Mesenchymal stem cell (in vitro differentiated cells and primary cell): ENCODE data around the gene SAPCD2.

Experiments used
- DNase-seq: peaks from one replicate; pipeline ENCODE4 v3.0.0-alpha.2; 2013
- H2AFZ ChIP-seq: one replicate; pipeline ENCODE4 v1.6.1; 2013; ENCODE audit warnings: low read depth, mild to moderate bottlenecking, control low read depth, inconsistent platforms, low read length, moderate library complexity
- H2AK5ac ChIP-seq: 2 replicates; pipeline ENCODE4 v1.6.1; 2013; ENCODE audit warnings: low read length, moderate library complexity, mild to moderate bottlenecking, inconsistent platforms; ENCODE audit not compliant: severe bottlenecking
- H2BK120ac ChIP-seq: one replicate; pipeline ENCODE4 v1.6.1; 2013; ENCODE audit warnings: low read depth, mild to moderate bottlenecking, inconsistent platforms, low read length, moderate library complexity
- H2BK12ac ChIP-seq, 2 experiments: one replicate each; pipeline ENCODE4 v1.6.1; 2013; ENCODE audit warnings: inconsistent platforms in 2 of 2, low read length in 2 of 2, mild to moderate bottlenecking in 2 of 2, moderate library complexity in 2 of 2, control low read depth in 1 of 2
- H2BK15ac ChIP-seq: one replicate; pipeline ENCODE4 v1.6.1; 2013; ENCODE audit warnings: mild to moderate bottlenecking, low read depth, inconsistent platforms; ENCODE audit not compliant: poor library complexity, severe bottlenecking
- H2BK5ac ChIP-seq: 2 replicates; pipeline ENCODE4 v1.6.1; 2013; ENCODE audit warnings: low read depth, mild to moderate bottlenecking, low read length, control low read depth, inconsistent platforms; ENCODE audit not compliant: poor library complexity, severe bottlenecking
- H3K14ac ChIP-seq, 2 experiments: one replicate each; pipeline ENCODE4 v1.6.1; 2013; ENCODE audit warnings: inconsistent platforms in 2 of 2, low read length in 2 of 2, control low read depth in 1 of 2, mild to moderate bottlenecking in 1 of 2, moderate library complexity in 1 of 2
- H3K18ac ChIP-seq, 2 experiments: one replicate each; pipeline ENCODE4 v1.6.1; 2013; ENCODE audit warnings: inconsistent platforms in 2 of 2, low read length in 2 of 2, control low read depth in 1 of 2, low read depth in 1 of 2, mild to moderate bottlenecking in 1 of 2
- H3K23ac ChIP-seq, 2 experiments: one replicate each; pipeline ENCODE4 v1.6.1; 2013; ENCODE audit warnings: inconsistent platforms in 2 of 2, low read length in 2 of 2, mild to moderate bottlenecking in 2 of 2, moderate library complexity in 2 of 2, control low read depth in 1 of 2
- H3K27ac ChIP-seq: 2 replicates; pipeline ENCODE4 v1.5.1; 2013; ENCODE audit warnings: mild to moderate bottlenecking, moderate library complexity, low read length, control low read depth, inconsistent platforms; ENCODE audit not compliant: poor library complexity, severe bottlenecking
- H3K27me3 ChIP-seq, 2 experiments: 2 replicates each; pipeline versions ENCODE4 v1.6.1 to v1.7.0; 2013; ENCODE audit warnings: low read length in 2 of 2, mild to moderate bottlenecking in 2 of 2, moderate library complexity in 2 of 2, control low read depth in 1 of 2, inconsistent platforms in 1 of 2; ENCODE audit not compliant: control insufficient read depth in 1 of 2, insufficient read depth in 1 of 2
- H3K36me3 ChIP-seq, 2 experiments: 2 replicates each; pipeline versions ENCODE4 v1.6.1 to v1.7.0; 2013; ENCODE audit warnings: low read length in 2 of 2, control low read depth in 1 of 2, inconsistent platforms in 1 of 2, low read depth in 1 of 2, mild to moderate bottlenecking in 1 of 2; ENCODE audit not compliant: insufficient read depth in 2 of 2, control insufficient read depth in 1 of 2
- H3K4ac ChIP-seq, 2 experiments: one replicate each; pipeline ENCODE4 v1.6.1; 2013; ENCODE audit warnings: inconsistent platforms in 2 of 2, low read length in 2 of 2, mild to moderate bottlenecking in 2 of 2, moderate library complexity in 2 of 2, control low read depth in 1 of 2, low read depth in 1 of 2
- H3K4me1 ChIP-seq: 2 replicates; pipeline ENCODE4 v1.6.1; 2013; ENCODE audit warnings: low read depth, low read length, control low read depth; ENCODE audit not compliant: control insufficient read depth, insufficient read depth
- H3K4me2 ChIP-seq: 2 replicates; pipeline ENCODE4 v1.6.1; 2013; ENCODE audit warnings: low read length, mild to moderate bottlenecking, inconsistent platforms; ENCODE audit not compliant: poor library complexity, severe bottlenecking
- H3K4me3 ChIP-seq, 2 experiments: 2 replicates each; pipeline versions ENCODE4 v1.5.1 to v1.7.0; 2013; ENCODE audit warnings: low read length in 2 of 2, mild to moderate bottlenecking in 2 of 2, control low read depth in 1 of 2, low read depth in 1 of 2; ENCODE audit not compliant: insufficient read depth in 1 of 2
- H3K79me1 ChIP-seq: replicated peaks from 2 replicates; pipeline ENCODE4 v1.6.1; 2013; ENCODE audit warnings: mild to moderate bottlenecking, control low read depth, low read length, inconsistent platforms; ENCODE audit not compliant: poor library complexity, severe bottlenecking
- H3K9ac ChIP-seq: 2 replicates; pipeline ENCODE4 v1.7.0; 2013; ENCODE audit warnings: mild to moderate bottlenecking, low read length, moderate library complexity
- H3K9me3 ChIP-seq: 2 replicates; pipeline ENCODE4 v1.7.0; 2013; ENCODE audit warnings: mild to moderate bottlenecking, low read length; ENCODE audit not compliant: control insufficient read depth
- H4K8ac ChIP-seq: one replicate; pipeline ENCODE4 v1.6.1; 2013; ENCODE audit warnings: inconsistent platforms, mild to moderate bottlenecking, low read length, moderate library complexity
- H4K91ac ChIP-seq: one replicate; pipeline ENCODE4 v1.6.1; 2013; ENCODE audit warnings: mild to moderate bottlenecking, low read length, inconsistent platforms
- WGBS: methylation state at CpG from one replicate; pipeline ENCODE4 v1.1.7; 2013; ENCODE audit warnings: mixed read lengths; 5-methylcytosine and 5-hydroxymethylcytosine counted together

The SAPCD2 gene

GRCh38 chr9:137058521-137059234 is 11.7 kb downstream of the SAPCD2 start:
- 86% methylated on average over 9 of the region's 9 CpGs for WGBS
- Histone ChIP-seq H2BK120ac (no peak overlapping the region), H3K23ac (no peak overlapping the region), H2AFZ (no peak overlapping the region), H3K9ac (no peak overlapping the region), H3K9me3 (no peaks in the 10 kb centered on the region), H3K14ac (no peak overlapping the region), H2BK12ac (no peak overlapping the region), H3K18ac (no peak overlapping the region), H2BK5ac (no peak overlapping the region), H3K4ac (no peak overlapping the region), H2BK15ac (no peak overlapping the region), H3K4me1 (peaks cover 12% of the 10 kb centered on the region), H4K8ac (no peak overlapping the region), H2AK5ac (no peak overlapping the region), H4K91ac (no peak overlapping the region), H3K27me3 (peaks cover 25 to 44% of the 10 kb centered on the region in 2 experiments), H3K36me3 (no peaks in the 10 kb centered on the region), H3K27ac (no peak overlapping the region), H3K4me2 (no peak overlapping the region), H3K4me3 (no peak overlapping the region), H3K79me1 (no peaks in the 10 kb centered on the region)
- no peak for DNase-seq

GRCh38 chr9:137057545-137057944 is 12.8 kb downstream of the SAPCD2 start:
- Histone ChIP-seq H3K4me3 (no peak overlapping the region), H3K79me1 (no peaks in the 10 kb centered on the region), H2BK120ac (no peak overlapping the region), H3K9me3 (no peaks in the 10 kb centered on the region), H3K9ac (no peak overlapping the region), H3K4me2 (no peak overlapping the region), H3K4ac (no peak overlapping the region), H4K8ac (no peak overlapping the region), H3K4me1 (peaks cover 16% of the 10 kb centered on the region), H2BK5ac (no peak overlapping the region), H3K14ac (no peak overlapping the region), H3K23ac (no peak overlapping the region), H3K36me3 (no peaks in the 10 kb centered on the region), H4K91ac (no peak overlapping the region), H2BK12ac (no peak overlapping the region), H2BK15ac (no peak overlapping the region), H3K27me3 (peaks cover 33 to 54% of the 10 kb centered on the region in 2 experiments), H3K18ac (no peak overlapping the region), H2AFZ (no peak overlapping the region), H3K27ac (no peak overlapping the region), H2AK5ac (no peak overlapping the region)
- WGBS: 80% methylated on average over 14 of the region's 16 CpGs
- DNase-seq: no peak

- Histone ChIP-seq H3K18ac (no peak overlapping the region), H3K4me2 (no peak overlapping the region), H2AK5ac (no peak overlapping the region), H3K9ac (no peak overlapping the region), H3K9me3 (no peaks in the 10 kb centered on the region), H4K91ac (no peak overlapping the region), H3K36me3 (no peaks in the 10 kb centered on the region), H3K4ac (no peak overlapping the region), H2BK15ac (no peak overlapping the region), H3K79me1 (no peaks in the 10 kb centered on the region), H3K4me1 (peaks cover 16% of the 10 kb centered on the region), H2BK12ac (no peak overlapping the region), H2BK5ac (no peak overlapping the region), H2BK120ac (no peak overlapping the region), H3K23ac (no peak overlapping the region), H3K27ac (no peak overlapping the region), H2AFZ (no peak overlapping the region), H3K14ac (no peak overlapping the region), H3K27me3 (peaks cover 40 to 57% of the 10 kb centered on the region in 2 experiments), H4K8ac (no peak overlapping the region), H3K4me3 (no peak overlapping the region)
- no peak for DNase-seq
- WGBS: 85% methylated on average over 15 of the region's 17 CpGs
Measured at GRCh38 chr9:137056739-137057415, 13.5 kb downstream of the SAPCD2 start.
